AG04450 (cell line): ENCODE measurements around the gene COX6A2. TPM values are rescaled to one million over a fixed set of nuclear protein-coding genes. Genes with fewer than 3 reads are reported as not detected.

Experiments used
- CTCF ChIA-PET: fragments of 300-600, 350-600 bp; formaldehyde crosslinking; extraction: SDS; loops from one replicate; lab custom pipeline; 2022; ENCODE audit warnings: antibody characterized with exemption, inconsistent platforms; lab: Charles Lee
- POLR2A ChIA-PET: fragments of 350-600 bp; formaldehyde crosslinking; extraction: SDS; loops from one replicate; lab custom pipeline; 2021; ENCODE audit warnings: antibody characterized with exemption, inconsistent platforms; lab: Yijun Ruan, JAX
- DNase-seq: peaks from one replicate; pipeline ENCODE4 v3.0.0-alpha.2; 2011; ENCODE audit warnings: low read depth, low spot score
- H3K27ac ChIP-seq: one replicate; pipeline ENCODE4 v1.5.1; 2012; ENCODE audit warnings: low read depth, low read length, control low read depth
- H3K27me3 ChIP-seq: one replicate; pipeline ENCODE4 v1.6.0; 2012; ENCODE audit warnings: low read length; ENCODE audit not compliant: control insufficient read depth, insufficient read depth
- H3K4me3 ChIP-seq: 2 replicates; pipeline ENCODE4 v1.5.1; 2011; ENCODE audit warnings: mild to moderate bottlenecking, low read depth, low read length, control low read depth
- H3K9me3 ChIP-seq: 2 replicates; pipeline ENCODE4 v1.5.1; 2012; ENCODE audit warnings: low read length; ENCODE audit not compliant: control insufficient read depth, insufficient read depth
- CTCF ChIP-seq: IDR thresholded peaks from 2 replicates; pipeline ENCODE4 v1.5.1; 2011; ENCODE audit warnings: low read depth, low read length, control low read depth, inconsistent platforms
- polyA plus RNA-seq: library from polyadenylated mRNA; depleted of rRNA; stranded (reverse); fragments of >200 nt; gene quantifications from 2 replicates; pipeline ENCODE4 v1.2.3, GENCODE V29; 2011

COX6A2 gene
- polyA plus RNA-seq, 1 experiment: not detected

GRCh38 chr16:31414706-31415105, 13.5 kb downstream of the COX6A2 start:
- POLR2A ChIA-PET: no interaction called here
- no peak overlapping the region for H3K4me3 ChIP-seq
- CTCF ChIA-PET: no interaction called here

GRCh38 chr16:31413943-31414342, 14.2 kb downstream of the COX6A2 start:
- TF ChIP-seq CTCF: no peak
- CTCF ChIA-PET: no interaction called here
- POLR2A ChIA-PET: no interaction called here
- DNase-seq: no peak
- Histone ChIP-seq H3K27ac (no peak overlapping the region), H3K9me3 (no peaks in the 10 kb centered on the region), H3K4me3 (no peak overlapping the region), H3K27me3 (peaks cover 2% of the 10 kb centered on the region)

More at GRCh38 chr16:31414706-31415105, 13.5 kb downstream of the COX6A2 start:
- Histone ChIP-seq H3K27me3 (peaks cover 2% of the 10 kb centered on the region), H3K27ac (no peak overlapping the region), H3K9me3 (no peaks in the 10 kb centered on the region)
- DNase-seq: no peak
- no peak for TF ChIP-seq CTCF

- ChIA-PET POLR2A (no interaction called here), CTCF (no interaction called here)
- DNase-seq: no peak
Observed at GRCh38 chr16:31413381-31413780, 14.8 kb downstream of the COX6A2 start.

GRCh38 chr16:31412750-31413149, 15.4 kb downstream of the COX6A2 start:
- Histone ChIP-seq H3K27ac (no peak overlapping the region), H3K4me3 (no peak overlapping the region), H3K27me3 (peaks cover 2% of the 10 kb centered on the region), H3K9me3 (no peaks in the 10 kb centered on the region)
- no peak for DNase-seq
- ChIA-PET CTCF (no interaction called here), POLR2A (no interaction called here)
- TF ChIP-seq CTCF: no peak

More at GRCh38 chr16:31413381-31413780, 14.8 kb downstream of the COX6A2 start:
- Histone ChIP-seq H3K9me3 (no peaks in the 10 kb centered on the region), H3K27me3 (peaks cover 2% of the 10 kb centered on the region), H3K27ac (no peak overlapping the region), H3K4me3 (no peak overlapping the region)
- TF ChIP-seq CTCF: no peak

- no peak for DNase-seq
- H3K27me3 ChIP-seq: peaks cover 2% of the 10 kb centered on the region
- H3K27ac ChIP-seq: no peak overlapping the region
- TF ChIP-seq CTCF: no peak
- H3K9me3 ChIP-seq: no peaks in the 10 kb centered on the region
- H3K4me3 ChIP-seq: no peak overlapping the region
- ChIA-PET POLR2A (no interaction called here), CTCF (no interaction called here)
Observed at GRCh38 chr16:31411024-31411844, 16.9 kb downstream of the COX6A2 start.
